GM21737 (cell line): ENCODE data around the gene LSP1.
"Not testable (repeated sequence)": the region's sequence is repeated elsewhere in the genome, so short reads cannot be mapped to it uniquely, and the experiment has no call there.

Experiments used
- ATAC-seq: cut with Tn5 transposase; IDR thresholded peaks from one replicate; pipeline ENCODE4 v1.9.1; 2021; ENCODE audit warnings: mild to moderate bottlenecking, moderate library complexity; ENCODE audit not compliant: unreplicated experiment

The LSP1 gene

DNA sequence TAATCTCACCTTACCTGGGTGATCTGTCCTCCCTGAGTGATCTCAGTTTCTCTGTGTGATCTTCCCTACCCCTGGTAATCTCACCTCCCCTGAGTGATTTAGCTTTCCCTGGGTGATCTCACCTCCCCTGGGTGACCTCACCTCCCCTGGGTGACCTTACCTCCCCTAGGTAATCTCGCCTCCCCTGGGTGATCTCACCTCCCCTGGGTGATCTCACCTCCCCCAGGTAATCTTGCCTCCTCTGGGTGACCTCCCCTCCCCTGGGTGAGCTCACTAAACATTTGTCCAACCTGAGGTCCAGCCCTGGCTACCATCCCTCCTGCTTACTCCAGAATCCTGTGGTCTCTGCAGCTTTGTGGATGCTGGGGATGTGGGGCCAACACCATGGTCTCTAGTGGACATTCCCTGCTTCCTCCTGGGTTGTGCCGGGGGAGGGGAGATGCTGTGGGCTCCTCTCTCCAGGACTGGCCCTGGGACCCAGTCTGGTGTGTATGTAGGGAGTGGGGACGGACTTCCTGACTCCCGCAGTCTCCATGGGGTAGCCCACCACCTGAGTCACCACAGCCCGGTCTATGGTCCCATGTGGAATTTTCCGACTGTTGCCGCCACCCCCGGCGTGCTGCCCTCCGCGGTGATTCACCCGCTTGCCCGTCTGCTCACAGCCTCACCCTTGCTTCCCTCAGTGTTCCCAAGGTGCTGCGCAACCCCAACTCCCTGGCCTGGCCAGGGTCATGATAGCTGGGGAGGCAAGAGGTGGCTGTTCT, 9.9 kb downstream of the LSP1 start:
- no peak for ATAC-seq

DNA sequence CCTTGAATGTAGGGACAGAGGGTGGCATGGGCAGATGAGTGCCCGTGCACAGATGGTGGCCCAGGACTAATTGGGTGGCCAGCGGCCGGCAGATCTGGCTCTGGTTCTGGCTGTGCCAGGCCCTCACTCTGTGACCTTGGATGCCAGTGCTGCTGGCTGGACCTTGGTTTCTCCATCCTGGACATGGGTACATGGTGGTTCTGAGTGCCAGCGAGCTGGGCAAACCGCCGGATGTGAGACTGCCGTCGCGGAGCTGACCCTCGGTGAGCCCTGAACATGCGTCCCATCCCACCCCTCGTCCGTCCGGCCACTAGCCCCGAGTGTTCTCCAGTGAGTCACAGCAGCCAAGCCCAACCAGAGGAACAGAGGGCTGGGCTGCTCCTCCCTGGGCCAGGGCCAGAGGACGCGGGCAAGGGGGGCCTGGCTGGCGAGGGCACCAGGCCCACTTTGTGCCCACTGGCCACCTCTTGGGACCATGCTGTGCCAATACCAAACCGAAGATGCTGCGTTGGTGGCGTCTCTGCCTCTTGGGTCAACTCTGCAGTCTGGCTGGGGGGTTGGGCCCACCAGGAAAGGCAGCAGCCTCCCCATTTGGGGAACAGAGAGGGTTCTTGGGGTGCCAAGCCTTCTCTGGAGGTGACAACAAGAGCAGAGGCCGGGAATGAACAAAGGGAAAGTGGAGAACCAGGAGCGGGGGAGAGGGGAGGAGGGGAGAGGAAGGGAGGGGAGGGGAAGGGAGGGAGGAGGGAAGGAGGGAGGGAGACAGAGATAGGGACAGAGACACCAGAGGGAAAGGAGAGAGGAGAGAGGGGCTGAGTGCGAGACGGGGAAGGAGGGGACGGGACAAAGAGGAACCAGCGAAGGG, 10.7 kb downstream of the LSP1 start:
- no peak for ATAC-seq

DNA sequence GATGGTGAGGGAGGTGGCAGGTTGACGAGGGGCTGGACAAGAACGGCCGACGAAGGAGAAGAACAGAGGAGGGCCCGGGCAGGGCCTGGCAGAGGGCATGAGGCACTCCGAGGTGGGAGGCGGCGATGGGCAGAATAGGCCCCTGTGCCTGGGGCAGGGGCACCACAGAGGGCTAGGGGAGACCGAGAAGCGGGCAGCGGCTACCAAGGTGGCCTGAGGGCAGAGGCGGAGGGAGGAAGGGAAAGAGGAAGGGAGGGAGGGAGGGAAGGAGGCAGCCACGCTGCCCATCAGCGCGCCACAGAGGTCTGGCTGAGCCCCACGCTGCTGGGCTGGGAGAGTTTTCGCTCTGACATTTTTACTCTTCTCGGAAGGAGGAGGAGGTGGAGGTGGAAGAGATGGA, 11.3 kb downstream of the LSP1 start:
- no peak for ATAC-seq

DNA sequence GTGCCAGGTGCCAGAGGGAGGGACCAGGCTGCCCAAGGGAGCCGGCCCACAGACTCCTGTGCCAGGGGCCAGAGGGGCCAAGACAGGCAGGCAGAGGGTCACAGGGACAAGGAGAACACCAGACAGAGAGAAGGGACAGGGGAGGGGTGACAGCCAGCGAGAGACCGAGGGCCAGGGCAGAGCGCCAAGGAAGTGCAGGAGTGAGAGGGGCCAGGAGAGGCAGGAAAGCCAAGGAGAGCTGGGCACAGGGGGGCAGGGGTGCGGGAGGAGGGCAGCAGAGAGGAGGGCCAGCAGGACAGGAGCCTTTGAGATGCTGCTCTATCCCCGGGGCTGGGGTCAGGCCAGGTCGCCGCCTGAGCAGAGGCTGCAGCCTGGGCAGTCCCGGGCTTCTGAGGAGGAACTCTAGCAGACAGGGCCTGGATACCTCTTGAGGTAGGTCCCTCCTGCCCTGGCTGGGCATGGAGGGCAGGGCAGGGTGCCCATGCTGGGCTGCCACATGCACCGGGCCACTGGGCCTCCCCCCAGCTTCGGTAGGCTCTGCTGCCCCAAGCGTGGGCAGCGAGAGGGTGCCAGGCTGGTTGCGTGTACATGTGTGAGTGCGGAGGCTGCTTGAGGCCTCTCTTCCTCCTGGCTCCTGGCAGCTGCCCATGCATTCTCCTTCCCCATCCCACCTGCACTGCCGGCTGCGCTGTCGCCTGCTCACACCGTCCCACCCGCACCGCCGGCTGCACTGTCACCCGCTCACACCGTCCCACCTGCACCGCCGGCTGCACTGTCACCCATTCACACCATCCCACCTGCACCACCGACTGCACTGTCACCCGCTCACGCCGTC, 12.2 kb downstream of the LSP1 start:
- ATAC-seq, result no peak

DNA sequence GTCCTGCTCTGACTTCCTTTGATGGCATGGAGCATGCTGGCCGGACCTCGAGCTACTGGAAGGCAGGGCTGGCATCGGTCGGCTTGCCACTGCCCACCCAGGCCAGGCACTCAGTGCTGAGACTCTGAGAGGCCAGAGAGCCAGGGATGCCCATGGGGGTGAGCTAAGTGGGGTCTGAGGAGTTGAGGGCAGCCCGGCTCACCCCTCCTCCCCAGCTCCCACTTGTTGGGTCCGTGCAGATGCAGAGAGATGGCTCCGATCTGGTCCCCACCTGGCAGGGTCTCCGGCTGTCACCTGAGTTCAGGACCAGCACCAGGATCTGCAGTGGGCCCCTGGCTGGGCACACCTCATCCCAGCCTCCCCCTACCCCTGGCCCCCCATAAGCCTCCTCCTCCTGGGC, 13.3 kb downstream of the LSP1 start:
- no peak for ATAC-seq

DNA sequence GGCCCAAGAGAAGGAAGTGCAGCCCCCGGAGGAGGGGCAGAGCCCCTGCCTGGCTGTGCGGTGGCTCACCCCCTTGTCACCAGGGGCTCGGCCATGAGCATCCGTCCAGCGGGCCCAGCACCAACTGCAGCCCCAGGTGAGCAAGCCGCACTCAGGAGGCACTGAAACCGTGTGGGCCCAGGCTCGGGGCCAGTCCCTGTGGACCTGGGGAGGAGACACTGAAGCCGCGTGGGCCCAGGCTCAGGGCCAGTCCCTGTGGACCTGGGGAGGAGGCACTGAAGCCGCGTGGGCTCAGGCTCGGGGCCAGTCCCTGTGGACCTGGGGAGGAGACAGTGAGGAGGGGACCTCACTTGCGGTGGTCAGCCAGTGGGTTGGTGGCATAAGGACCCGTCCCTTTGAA, 13.9 kb downstream of the LSP1 start:
- no peak for ATAC-seq

DNA sequence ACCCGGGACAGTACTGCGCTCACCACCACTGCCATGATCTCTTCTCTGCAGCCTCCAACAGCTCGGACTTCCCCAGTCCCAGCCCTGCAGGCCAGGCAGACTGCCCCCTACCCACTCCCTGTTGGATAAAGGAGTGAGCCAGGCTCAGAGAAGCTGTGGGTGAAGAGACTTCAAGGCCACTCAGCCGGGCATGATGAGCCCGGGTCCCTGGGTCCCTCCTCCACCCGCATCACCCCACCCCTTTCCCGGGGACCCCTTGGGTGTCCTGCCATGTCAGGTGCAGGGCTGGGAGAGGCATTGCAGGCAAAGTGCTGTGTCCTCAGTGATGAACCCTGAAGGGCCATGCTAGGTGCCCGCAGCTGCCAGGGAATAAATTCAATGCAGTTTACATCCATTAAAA, 14.5 kb downstream of the LSP1 start:
- ATAC-seq, result no peak

DNA sequence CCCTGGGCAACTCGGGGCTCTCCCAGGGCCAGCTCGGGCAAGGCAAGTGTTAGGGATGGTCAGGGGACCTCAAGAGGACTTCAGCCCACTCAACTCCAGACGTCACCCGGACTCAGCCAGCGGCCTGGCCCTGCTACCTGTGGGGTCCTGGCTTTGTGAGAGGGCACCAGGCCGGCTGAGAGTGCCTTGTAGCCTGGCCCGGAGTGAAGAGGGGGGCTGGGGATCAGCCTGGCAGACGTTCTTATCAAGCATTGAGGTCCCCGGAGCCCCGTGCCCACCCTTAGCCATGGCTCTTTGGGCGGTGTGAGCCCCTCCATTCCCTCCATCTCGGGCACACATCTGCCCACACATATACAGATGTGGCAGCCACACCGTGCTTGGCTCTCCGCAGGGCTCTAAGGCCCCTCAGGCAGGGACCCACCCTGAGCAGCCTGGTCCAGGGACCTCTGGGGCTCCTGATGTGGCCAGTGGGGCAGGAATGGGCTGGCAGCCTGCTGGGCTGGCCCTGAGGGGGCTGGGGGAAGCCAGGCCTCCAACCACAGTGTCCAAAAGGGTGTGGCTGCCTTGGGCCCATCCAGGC, 15.3 kb downstream of the LSP1 start:
- ATAC-seq, result no peak

DNA sequence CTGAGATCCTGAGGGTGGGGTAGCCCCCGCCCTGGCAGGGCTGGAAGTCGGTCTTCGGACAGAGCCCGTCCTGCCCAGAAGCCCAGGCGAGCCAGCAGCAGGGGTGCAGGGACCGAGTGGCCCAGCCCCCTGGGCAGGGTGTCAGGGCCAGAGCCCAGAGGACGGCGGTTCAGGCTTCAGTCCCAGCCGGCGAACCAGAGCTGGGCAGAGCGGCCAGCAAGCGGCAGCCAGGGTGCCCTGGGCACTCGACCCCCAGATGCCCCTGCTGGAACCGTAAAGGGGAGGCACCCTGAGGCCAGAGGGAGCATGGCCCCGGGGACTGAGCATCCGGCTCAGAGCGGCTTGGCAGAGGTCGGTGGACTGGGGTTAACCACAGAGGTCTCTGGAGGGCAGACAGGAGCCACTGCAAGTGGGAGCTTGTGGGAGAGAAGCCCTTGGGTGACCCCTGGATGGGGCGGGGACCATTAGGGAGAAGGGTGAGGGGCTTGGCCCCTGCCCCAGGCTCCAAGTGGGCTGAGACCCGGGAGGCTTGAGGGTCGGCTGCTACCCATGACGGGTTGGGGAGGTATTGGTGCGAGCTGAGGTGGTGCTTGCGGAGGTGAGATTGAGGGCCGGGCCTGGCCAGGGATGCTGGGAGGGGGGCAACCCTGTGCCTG, 15.9 kb downstream of the LSP1 start:
- ATAC-seq, result no peak

DNA sequence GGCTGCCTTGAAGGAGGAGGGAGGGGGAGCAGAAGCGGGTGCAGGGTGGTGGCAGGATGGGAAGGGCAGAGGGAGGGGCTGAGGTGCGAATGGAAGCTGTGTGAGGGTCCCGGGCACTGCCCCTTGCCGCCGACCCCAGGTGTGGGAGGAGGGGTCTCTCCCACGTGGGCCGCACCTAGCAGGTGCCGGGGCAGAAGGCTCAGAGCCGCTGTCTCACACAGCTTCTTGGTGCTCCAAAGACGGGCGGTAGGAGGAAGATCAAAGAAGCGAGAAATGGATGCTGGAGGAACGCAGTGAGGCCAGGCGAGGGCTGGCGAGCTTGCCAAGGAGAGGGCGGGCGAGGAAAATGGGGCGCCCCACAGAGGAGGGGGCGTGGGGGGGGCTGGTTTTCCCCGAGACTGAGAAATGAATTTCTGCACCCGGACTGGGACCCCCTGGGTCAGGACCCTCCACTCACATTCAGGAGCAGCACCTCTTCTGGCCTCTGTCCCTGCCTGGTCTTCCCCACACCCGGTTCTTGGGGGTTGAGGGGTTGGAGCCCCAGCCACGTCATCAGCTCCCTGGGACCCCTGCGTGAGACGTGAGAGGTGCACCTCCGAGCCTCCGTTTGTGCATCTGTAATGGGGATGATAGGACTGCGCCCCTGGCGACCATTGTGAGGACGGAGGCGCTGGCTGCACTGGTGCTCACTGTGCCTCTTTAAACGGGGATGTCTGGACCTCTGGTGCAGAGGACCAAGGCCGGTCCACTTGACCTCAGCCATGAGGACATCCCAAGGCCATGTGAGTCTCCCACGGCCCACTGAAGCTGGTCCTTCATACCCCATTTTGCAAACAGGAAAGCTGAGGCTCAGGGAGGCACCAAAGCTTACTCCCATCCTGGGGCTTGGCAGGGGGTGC, 16.8 kb downstream of the LSP1 start:
- no peak for ATAC-seq

DNA sequence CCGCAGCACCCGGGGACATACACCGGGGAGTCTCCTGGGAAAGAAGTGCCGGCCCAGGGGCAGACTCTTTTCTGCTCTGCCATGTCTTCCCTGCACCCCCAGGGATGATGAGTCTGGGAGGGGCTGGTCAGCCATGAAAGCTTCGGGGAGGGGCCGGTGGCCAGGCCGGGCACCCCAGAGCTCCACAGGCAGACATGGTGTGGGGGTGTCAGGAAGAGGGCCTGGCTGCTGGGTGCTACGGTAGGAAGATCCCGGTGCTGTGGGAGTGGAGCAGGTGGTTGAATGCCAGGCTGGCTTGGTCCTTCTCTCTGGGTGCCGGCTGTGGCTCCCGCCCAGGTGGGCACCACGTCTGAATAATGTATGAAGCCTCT, 17.4 kb downstream of the LSP1 start:
- ATAC-seq, result no peak

DNA sequence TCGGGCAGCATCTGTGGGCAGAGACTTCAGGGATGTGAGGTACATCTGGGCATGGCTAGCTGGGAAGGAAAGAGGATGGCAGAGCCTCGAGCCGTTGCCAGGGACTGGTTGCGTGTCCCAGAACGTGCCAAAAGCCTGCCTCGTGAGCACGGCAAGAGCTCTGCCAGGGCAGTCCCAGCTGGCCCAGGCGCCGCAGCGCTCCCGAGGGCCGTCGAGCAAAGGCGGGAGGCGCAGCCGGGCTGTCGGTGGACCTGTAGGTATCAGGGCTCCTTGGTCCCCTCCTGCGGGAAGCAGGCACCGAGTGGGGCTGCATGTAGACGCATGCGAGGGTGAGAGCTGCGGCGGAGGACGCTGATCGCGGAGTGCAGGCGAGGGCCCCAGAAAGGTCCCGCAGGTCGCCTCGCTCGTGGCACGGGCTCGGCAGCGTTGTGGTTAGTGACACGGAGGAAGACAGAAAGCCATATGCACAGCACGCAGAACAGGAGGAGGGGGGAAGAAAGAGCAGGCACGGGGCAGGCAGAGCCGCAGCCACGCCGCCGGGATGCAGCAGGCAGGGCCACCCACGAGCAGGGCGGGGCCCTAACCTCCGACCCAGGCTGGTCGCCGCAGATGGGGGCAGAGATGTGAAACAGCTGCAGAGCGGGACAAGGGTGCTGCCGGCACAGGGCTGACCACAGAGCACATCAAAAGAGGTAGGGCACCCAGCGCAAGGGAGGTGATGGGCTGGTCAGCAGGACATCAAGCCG, 18.0 kb downstream of the LSP1 start:
- ATAC-seq, result no peak

DNA sequence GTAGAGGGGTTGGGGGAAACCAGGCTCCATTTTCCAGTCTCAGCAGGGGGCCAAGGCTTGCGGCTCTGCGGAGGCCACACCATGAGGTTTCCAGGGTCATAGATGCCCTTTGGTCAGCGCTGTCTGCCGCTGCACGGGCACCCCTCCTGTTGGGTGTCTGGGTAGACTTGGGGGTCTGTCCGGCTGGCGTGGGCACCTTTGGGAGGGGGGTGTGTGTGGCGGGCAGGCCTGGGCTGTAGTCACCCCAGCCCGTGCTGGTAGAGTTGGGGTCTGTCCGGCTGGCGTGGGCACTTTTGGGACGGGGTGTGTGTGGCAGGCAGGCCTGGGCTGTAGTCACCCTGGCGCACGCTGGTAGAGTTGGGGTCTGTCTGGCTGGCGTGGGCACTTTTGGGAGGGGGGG, 18.6 kb downstream of the LSP1 start:
- no peak for ATAC-seq

DNA sequence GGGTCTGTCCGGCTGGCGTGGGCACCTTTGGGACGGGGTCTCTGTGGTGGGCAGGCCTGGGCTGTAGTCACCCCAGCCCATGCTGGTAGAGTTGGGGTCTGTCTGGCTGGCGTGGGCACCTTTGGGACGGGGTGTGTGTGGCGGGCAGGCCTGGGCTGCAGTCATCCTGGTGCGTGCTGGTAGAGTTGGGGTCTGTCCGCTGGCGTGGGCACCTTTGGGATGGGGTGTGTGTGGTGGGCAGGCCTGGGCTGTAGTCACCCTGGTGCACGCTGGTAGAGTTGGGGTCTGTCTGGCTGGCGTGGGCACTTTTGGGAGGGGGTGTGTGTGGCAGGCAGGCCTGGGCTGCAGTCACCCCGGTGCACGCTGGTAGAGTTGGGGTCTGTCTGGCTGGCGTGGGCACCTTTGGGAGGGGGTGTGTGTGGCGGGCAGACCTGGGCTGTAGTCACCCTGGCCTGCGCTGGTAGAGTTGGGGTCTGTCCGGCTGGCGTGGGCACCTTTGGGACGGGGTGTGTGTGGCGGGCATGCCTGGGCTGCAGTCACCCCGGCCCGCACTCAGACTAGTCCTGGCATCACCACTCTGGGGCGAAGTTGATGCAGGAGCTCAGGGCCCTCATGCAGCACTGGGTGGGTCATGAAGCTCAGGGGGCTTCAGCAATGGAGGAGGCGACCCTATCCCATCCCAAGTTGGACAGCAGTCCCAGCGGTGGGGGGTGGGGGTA, 19.5 kb downstream of the LSP1 start:
- ATAC-seq, result no peak

DNA sequence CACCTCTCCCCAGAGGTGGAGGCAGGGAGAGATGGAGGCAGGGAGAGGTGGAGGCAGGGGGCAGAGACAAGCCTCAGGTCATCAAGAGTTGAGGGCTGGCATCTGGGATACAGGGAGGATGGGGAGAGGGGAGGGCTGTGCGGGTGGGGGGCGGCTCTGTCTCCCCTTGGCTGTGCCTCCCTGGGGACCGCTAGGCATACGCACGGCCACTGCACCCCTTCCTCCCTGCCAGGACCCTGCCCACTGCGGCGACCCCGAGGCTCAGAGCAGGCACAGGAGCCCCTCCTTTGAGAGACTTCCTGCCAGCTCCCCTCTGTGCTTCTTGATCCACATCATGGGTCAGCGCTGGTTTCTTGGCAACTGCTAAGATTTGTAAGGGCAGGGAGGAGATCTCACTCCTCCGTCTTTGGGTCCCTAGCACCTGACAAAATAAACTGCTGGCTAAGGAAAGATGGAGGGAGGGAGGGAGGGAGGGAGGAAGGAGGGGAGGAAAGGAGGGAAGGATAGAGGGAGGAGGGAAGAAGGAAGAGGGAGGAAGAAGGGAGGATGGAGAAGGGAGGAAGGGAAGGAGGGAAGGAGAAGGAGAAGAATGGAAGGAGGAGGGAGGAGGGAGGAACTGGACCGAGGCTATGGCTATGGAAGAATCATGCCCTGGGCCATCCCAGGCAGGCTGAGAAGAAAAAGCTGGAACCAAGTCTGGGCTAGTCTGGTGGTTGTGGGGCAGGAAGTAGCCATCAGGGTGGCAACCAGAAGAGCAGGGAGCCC, 20.3 kb downstream of the LSP1 start:
- no peak for ATAC-seq

DNA sequence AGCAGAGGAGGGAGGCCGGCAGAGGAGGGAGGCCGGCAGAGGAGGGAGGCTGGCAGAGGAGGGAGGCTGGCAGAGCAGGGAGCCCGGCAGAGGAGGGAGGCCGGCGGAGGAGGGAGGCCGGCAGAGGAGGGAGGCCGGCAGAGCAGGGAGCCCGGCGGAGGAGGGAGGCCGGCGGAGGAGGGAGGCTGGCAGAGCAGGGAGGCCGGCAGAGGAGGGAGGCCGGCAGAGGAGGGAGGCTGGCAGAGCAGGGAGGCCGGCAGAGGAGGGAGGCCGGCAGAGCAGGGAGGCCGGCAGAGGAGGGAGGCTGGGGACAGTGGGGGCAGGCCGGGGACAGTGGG, 20.9 kb downstream of the LSP1 start:
- not testable (repeated sequence) for ATAC-seq

DNA sequence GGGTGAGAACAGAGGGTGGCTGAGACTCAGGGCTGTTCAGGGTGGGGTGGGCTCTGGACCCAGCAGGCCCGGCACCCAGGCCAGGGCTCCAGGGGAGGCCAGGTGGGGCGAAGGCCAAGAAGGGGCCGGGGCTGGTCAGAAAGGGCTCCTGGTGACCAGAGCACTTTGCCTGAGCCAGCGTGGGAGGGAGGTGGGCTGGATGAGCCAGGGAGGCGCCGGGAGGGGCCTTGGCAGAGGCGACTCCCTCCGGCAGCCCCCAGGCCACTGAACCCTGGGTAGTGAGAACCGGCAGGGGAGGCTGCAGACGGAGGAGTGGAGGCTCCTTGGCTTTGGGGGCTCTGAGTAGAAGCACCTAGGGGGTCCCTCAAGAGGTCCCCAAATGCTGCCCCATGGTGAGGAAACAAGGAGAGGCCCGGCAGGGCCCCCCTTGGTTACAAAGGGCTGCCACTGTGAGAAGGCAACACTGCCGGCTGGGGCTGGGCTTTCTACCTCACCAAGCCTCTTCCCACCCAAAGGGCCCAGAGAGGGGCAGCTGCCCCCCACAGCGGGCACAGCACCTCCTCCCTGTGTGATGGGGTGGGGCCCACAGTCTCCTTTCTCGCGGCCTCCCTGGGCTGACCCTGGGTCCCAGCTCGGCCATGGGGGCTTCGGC, 21.7 kb downstream of the LSP1 start:
- ATAC-seq, result not testable (repeated sequence)
